HUES6 (cell line): ENCODE data around the gene PI4KA.

ENCODE experiments used
- H3K27ac ChIP-seq: 2 replicates; pipeline ENCODE4 v1.7.0; 2013; ENCODE audit warnings: low read depth, mild to moderate bottlenecking, low read length, inconsistent platforms
- H3K27me3 ChIP-seq: 2 replicates; pipeline ENCODE4 v1.6.1; 2013; ENCODE audit warnings: low read length; ENCODE audit not compliant: control insufficient read depth, insufficient read depth
- H3K36me3 ChIP-seq: 2 replicates; pipeline ENCODE4 v1.6.1; 2013; ENCODE audit warnings: low read length; ENCODE audit not compliant: control insufficient read depth, insufficient read depth
- H3K4me1 ChIP-seq: 2 replicates; pipeline ENCODE4 v1.6.1; 2013; ENCODE audit warnings: low read length; ENCODE audit not compliant: control insufficient read depth, insufficient read depth
- H3K4me3 ChIP-seq: 2 replicates; pipeline ENCODE4 v1.5.1; 2013; ENCODE audit warnings: low read depth, low read length
- H3K9ac ChIP-seq: one replicate; pipeline ENCODE4 v1.6.1; 2013; ENCODE audit warnings: mild to moderate bottlenecking, low read length
- H3K9me3 ChIP-seq: 2 replicates; pipeline ENCODE4 v1.6.1; 2013; ENCODE audit warnings: low read depth, low read length; ENCODE audit not compliant: control insufficient read depth, insufficient read depth

PI4KA gene

GRCh38 chr22:20877715-20878114, 19.1 kb upstream of the PI4KA start:
- Histone ChIP-seq H3K9ac (no peak overlapping the region), H3K4me1 (no peaks in the 10 kb centered on the region), H3K4me3 (no peak overlapping the region), H3K27ac (no peak overlapping the region), H3K9me3 (no peaks in the 10 kb centered on the region), H3K36me3 (peaks cover 30% of the 10 kb centered on the region), H3K27me3 (no peaks in the 10 kb centered on the region)

DNA sequence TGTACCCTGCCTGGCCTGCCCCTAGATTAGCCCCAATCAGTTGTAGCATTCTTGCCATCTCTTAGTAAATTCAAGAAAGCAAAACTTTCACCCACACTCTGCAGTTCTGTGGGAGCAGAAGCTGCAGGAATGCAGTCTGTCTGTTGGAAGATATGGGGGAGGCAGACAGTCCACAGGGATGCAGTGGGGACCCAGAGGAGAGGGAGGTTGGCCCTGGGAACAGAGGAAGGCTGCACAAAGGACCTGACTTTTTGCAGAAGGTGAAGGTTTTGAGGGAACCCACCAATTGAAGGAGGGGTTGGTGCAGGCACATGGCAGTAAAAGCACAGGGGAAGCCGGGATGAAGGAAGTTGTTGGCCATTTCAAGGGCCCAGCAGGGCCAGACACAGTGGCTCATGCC, 16.7 kb upstream of the PI4KA start:
- Histone ChIP-seq H3K27ac (no peak overlapping the region), H3K9ac (no peak overlapping the region), H3K4me1 (no peaks in the 10 kb centered on the region), H3K27me3 (no peaks in the 10 kb centered on the region), H3K36me3 (peaks cover 24% of the 10 kb centered on the region), H3K4me3 (no peak overlapping the region), H3K9me3 (no peaks in the 10 kb centered on the region)

DNA sequence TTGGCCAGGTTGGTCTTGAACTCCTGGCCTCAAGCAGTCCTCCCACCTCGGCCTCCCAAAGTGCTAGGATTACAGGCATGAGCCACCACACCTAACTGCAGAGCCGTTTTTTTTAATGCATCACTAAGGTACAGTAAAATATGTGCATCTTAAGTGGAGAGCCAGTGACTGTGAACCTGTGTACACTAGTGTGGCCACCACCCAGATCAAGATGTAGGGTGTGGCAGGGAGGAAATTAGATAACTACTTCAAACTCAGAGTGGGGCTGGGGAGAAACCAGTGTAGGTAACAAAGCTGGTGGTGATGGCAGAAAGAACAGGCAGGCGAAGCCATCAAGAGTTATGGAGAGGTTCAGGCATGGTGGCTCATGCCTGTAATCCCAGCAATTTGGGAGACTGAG, 14.6 kb upstream of the PI4KA start:
- H3K36me3 ChIP-seq, result peaks cover 29% of the 10 kb centered on the region

GRCh38 chr22:20869234-20869633, 10.6 kb upstream of the PI4KA start:
- Histone ChIP-seq H3K9me3 (no peaks in the 10 kb centered on the region), H3K27me3 (no peaks in the 10 kb centered on the region), H3K27ac (no peak overlapping the region), H3K36me3 (peaks cover 23% of the 10 kb centered on the region), H3K9ac (no peak overlapping the region), H3K4me3 (no peak overlapping the region), H3K4me1 (peaks cover 3% of the 10 kb centered on the region; the same call in 1 of the 2 replicates)

More for the DNA sequence above, 14.6 kb upstream of the PI4KA start:
- Histone ChIP-seq H3K4me1 (no peaks in the 10 kb centered on the region), H3K9ac (no peak overlapping the region), H3K27me3 (no peaks in the 10 kb centered on the region), H3K4me3 (no peak overlapping the region), H3K9me3 (no peaks in the 10 kb centered on the region), H3K27ac (no peak overlapping the region)

GRCh38 chr22:20868025-20868962, 9.7 kb upstream of the PI4KA start:
- H3K9ac ChIP-seq, result no peak overlapping the region
- H3K27me3 ChIP-seq, result no peaks in the 10 kb centered on the region
- peaks cover 17% of the 10 kb centered on the region for H3K36me3 ChIP-seq
- peaks cover 3% of the 10 kb centered on the region; the same call in 1 of the 2 replicates for H3K4me1 ChIP-seq
- H3K4me3 ChIP-seq, result no peak overlapping the region
- no peak overlapping the region for H3K27ac ChIP-seq
- H3K9me3 ChIP-seq, result no peaks in the 10 kb centered on the region

- no peak overlapping the region for H3K27ac ChIP-seq
- H3K4me3 ChIP-seq, result no peak overlapping the region
- H3K27me3 ChIP-seq, result no peaks in the 10 kb centered on the region
- no peak overlapping the region for H3K9ac ChIP-seq
- H3K36me3 ChIP-seq, result peaks cover 14% of the 10 kb centered on the region
- no peaks in the 10 kb centered on the region for H3K9me3 ChIP-seq
- peaks cover 3% of the 10 kb centered on the region; the same call in 1 of the 2 replicates for H3K4me1 ChIP-seq
Measured at GRCh38 chr22:20867179-20868024, 8.8 kb upstream of the PI4KA start.

DNA sequence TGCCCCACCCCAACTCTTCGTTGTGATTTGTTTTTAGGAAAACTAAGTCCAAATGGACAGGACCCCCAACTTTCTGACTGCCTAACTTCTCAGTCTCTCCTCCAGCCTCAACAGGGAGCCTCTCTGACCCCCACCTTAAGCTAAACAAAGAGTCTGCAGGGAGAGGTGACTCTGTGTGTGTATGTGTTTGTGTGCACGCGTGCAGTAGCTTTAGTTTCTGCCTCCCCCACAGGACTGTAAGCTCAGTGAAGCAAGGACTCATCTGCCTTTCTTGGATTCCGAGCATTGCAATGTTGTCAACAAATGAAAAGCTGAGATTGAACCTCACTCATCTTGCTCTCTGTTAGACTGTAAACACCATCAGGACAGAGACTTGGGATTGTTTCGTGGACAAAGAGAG, 8.1 kb upstream of the PI4KA start:
- Histone ChIP-seq H3K27me3 (no peaks in the 10 kb centered on the region), H3K9me3 (no peaks in the 10 kb centered on the region), H3K36me3 (peaks cover 14% of the 10 kb centered on the region), H3K9ac (no peak overlapping the region), H3K4me3 (no peak overlapping the region), H3K4me1 (peaks cover 3% of the 10 kb centered on the region; the same call in 1 of the 2 replicates), H3K27ac (no peak overlapping the region)

DNA sequence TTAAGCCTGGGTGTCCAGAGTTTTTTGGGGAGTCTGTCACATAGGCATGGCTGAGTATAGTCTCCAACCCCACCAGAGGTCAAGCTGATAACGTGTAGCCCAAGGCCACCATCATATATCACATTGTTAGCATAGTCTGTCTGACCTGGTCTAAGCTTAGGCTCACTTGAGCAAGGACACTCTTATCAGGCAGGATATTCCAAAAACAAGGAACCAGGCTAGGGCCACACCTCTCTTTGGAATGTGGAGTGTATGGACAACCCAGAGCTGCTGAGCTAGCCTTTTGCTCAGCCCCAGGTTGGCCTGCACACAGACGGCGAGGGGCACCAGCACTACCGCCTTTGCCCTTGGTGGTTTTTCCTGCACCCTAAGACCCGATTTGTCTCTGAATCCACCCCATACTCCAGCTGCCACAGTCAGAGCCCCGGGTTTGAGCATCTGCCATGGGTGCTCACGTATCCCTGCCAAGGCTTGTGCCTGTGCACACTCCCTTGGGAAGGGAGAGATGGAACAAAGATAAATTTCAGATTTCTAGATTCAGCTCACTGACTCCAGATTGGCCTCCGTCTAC, 7.3 kb upstream of the PI4KA start:
- H3K36me3 ChIP-seq, result peaks cover 14% of the 10 kb centered on the region
- peaks cover 3% of the 10 kb centered on the region; the same call in 1 of the 2 replicates for H3K4me1 ChIP-seq
- no peak overlapping the region for H3K9ac ChIP-seq
- H3K9me3 ChIP-seq, result no peaks in the 10 kb centered on the region
- no peak overlapping the region for H3K27ac ChIP-seq
- H3K4me3 ChIP-seq, result no peak overlapping the region
- H3K27me3 ChIP-seq, result no peaks in the 10 kb centered on the region

GRCh38 chr22:20865331-20865730, 6.7 kb upstream of the PI4KA start:
- Histone ChIP-seq H3K27ac (no peak overlapping the region), H3K4me3 (no peak overlapping the region), H3K9ac (no peak overlapping the region), H3K27me3 (no peaks in the 10 kb centered on the region), H3K9me3 (no peaks in the 10 kb centered on the region), H3K4me1 (peaks cover 3% of the 10 kb centered on the region; the same call in 1 of the 2 replicates), H3K36me3 (peaks cover 7% of the 10 kb centered on the region)

- H3K9ac ChIP-seq, result no peak overlapping the region
- H3K4me1 ChIP-seq, result peaks cover 7% of the 10 kb centered on the region; the same call in 1 of the 2 replicates
- no peaks in the 10 kb centered on the region for H3K9me3 ChIP-seq
- H3K4me3 ChIP-seq, result no peak overlapping the region
- H3K27ac ChIP-seq, result no peak overlapping the region
- H3K27me3 ChIP-seq, result no peaks in the 10 kb centered on the region
- 0 out of 2 replicates have a peak, but pooled peaks cover 3% of the 10 kb centered on the region for H3K36me3 ChIP-seq
Measured at GRCh38 chr22:20864186-20864908, 5.7 kb upstream of the PI4KA start.
